Right atrium auricular region (tissue), 2 donors: Measurements from ENCODE around the gene UXS1. TPM values are rescaled to one million over a fixed set of nuclear protein-coding genes. Genes with fewer than 3 reads are reported as not detected.

ENCODE experiments used
- DNase-seq: peaks from one replicate; pipeline ENCODE4 v3.0.0-alpha.2; 2019; ENCODE audit warnings: low spot score
- H3K27ac ChIP-seq, 2 donors: fragments of 200-600 bp; sonication (generic); 1 replicate in 1 of 2; 2 replicates in 1 of 2; pipeline ENCODE4 v1.5.1; 2016 to 2019
- H3K27me3 ChIP-seq, 2 donors: fragments of 200-600 bp; sonication (generic); one replicate each; pipeline versions ENCODE4 v1.5.1 to v1.6.0; 2017 to 2019
- H3K36me3 ChIP-seq: fragments of 200-600 bp; sonication (generic); one replicate; pipeline ENCODE4 v1.5.1; 2016
- H3K4me1 ChIP-seq, 2 donors: fragments of 200-600 bp; sonication (generic); one replicate each; pipeline versions ENCODE4 v1.5.1 to v1.6.0; 2017 to 2019
- H3K4me3 ChIP-seq, 2 donors: fragments of 200-600 bp; sonication (generic); 1 replicate in 1 of 2; 2 replicates in 1 of 2; pipeline ENCODE4 v1.5.1; 2017 to 2019; ENCODE audit warnings: mild to moderate bottlenecking in 1 of 2, moderate library complexity in 1 of 2
- H3K9me3 ChIP-seq, 2 donors: fragments of 200-600 bp; sonication (generic); one replicate each; pipeline ENCODE4 v1.5.1; 2019
- total RNA-seq, 2 donors: library from RNA; depleted of rRNA; stranded (reverse); fragments of >200 nt; gene quantifications; one replicate each; pipeline ENCODE4 v1.1.0, GENCODE V29; 2016
- TF ChIP-seq, protein P1 (sequence below), 2 donors: fragments of 200-600 bp; sonication (generic); IDR thresholded peaks; one replicate each; pipeline ENCODE4 v1.5.1; 2019; ENCODE audit warnings: antibody characterized with exemption in 2 of 2

UXS1 gene
- total RNA-seq, 2 donors from 2014 or later, result 25.0 to 33.5 TPM

DNA sequence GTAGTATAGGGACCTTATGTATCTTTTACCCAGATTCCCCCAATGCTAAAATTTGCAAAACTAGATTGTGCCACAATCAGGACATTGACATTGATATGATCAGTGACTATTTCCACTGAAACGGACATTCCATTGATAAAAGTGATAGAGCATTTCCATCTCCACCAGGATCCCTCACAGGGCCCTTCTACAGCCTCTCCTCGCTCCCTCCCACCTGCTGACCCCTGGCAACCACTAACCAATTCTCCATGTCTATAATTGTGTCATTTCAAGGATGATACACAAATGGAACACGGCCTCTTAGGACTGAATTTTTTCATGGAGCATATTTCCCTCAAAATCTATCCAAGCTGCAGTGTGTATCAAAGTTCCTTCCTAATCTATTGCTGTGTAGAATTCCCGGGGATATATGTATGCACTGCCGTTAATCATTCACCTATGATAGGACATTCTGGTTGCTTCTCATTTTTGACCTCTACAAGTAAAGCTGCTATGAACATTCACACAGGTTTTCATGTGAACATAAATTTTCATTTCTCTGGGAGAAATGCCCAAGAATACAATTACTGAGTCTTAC lies 67.3 kb downstream of the UXS1 start:
- DNase-seq, result no peak

DNA sequence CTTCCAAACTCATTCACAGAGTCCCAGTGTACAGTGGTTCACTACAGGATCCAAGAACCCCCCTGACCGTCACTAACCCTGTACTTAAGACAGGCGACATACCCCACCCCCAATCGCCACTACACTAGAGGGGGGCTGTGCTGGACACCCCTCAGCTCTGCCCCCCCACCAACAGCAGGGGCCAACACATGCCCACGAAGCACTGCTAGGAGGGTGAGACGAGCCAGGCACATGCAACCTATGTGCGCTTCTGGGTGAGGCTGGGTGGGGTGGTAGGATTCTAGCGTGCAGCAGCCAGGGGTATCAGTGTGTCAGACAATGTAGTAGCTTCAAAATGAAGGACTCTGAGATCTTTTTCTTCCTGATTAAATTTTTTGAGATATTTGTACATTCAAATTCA lies 67.8 kb downstream of the UXS1 start:
- Histone ChIP-seq H3K27me3 (no peaks in the 10 kb centered on the region), H3K27ac (no peak overlapping the region), H3K4me3 (no peak overlapping the region), H3K36me3 (no peaks in the 10 kb centered on the region), H3K4me1 (no peaks in the 10 kb centered on the region), H3K9me3 (no peaks in the 10 kb centered on the region)
- DNase-seq, result no peak
- TF ChIP-seq, protein P1, sequence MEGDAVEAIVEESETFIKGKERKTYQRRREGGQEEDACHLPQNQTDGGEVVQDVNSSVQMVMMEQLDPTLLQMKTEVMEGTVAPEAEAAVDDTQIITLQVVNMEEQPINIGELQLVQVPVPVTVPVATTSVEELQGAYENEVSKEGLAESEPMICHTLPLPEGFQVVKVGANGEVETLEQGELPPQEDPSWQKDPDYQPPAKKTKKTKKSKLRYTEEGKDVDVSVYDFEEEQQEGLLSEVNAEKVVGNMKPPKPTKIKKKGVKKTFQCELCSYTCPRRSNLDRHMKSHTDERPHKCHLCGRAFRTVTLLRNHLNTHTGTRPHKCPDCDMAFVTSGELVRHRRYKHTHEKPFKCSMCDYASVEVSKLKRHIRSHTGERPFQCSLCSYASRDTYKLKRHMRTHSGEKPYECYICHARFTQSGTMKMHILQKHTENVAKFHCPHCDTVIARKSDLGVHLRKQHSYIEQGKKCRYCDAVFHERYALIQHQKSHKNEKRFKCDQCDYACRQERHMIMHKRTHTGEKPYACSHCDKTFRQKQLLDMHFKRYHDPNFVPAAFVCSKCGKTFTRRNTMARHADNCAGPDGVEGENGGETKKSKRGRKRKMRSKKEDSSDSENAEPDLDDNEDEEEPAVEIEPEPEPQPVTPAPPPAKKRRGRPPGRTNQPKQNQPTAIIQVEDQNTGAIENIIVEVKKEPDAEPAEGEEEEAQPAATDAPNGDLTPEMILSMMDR (IDR thresholded peaks at IDR 0.05), result no peak

More for the DNA sequence above, 67.3 kb downstream of the UXS1 start:
- Histone ChIP-seq H3K27me3 (no peaks in the 10 kb centered on the region), H3K27ac (no peak overlapping the region), H3K4me1 (no peaks in the 10 kb centered on the region), H3K36me3 (no peaks in the 10 kb centered on the region), H3K4me3 (no peak overlapping the region), H3K9me3 (no peaks in the 10 kb centered on the region)
- TF ChIP-seq, protein P1 (IDR thresholded peaks at IDR 0.05), result no peak

DNA sequence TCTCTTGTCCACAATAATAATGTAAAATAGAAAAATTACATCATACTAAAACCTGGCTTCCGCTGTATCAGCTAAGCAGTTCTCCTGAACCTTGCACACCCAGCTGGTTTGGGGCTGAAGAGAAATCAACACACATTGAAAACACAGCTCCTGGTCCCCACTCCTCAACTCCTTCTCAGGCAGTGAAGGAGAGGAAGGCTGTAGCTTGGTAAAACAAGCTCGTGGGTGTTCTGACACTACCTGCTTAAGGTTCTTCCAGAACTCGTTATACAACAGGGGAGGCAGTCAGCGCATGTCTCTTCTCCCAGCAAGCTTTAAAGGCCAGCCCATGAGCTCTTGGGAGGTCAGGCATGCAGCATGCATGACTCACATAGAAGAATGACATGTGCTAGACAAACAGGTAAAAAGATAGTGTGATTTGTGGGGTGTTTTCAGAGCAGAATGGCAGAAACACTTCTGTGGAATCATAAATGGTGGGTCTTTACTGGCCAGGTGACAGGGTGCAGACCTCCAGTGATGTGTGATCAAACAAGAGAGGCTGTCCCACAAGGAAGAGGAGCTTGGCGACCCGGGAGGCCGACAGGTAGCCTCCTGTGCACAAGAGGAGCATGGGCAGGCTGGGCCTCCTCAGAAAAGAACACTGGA lies 69.1 kb downstream of the UXS1 start:
- TF ChIP-seq, protein P1 (IDR thresholded peaks at IDR 0.05), result no peak
- Histone ChIP-seq H3K27me3 (no peaks in the 10 kb centered on the region), H3K4me1 (no peaks in the 10 kb centered on the region), H3K4me3 (no peak overlapping the region), H3K9me3 (no peaks in the 10 kb centered on the region), H3K36me3 (no peaks in the 10 kb centered on the region), H3K27ac (no peak overlapping the region)
- no peak for DNase-seq

DNA sequence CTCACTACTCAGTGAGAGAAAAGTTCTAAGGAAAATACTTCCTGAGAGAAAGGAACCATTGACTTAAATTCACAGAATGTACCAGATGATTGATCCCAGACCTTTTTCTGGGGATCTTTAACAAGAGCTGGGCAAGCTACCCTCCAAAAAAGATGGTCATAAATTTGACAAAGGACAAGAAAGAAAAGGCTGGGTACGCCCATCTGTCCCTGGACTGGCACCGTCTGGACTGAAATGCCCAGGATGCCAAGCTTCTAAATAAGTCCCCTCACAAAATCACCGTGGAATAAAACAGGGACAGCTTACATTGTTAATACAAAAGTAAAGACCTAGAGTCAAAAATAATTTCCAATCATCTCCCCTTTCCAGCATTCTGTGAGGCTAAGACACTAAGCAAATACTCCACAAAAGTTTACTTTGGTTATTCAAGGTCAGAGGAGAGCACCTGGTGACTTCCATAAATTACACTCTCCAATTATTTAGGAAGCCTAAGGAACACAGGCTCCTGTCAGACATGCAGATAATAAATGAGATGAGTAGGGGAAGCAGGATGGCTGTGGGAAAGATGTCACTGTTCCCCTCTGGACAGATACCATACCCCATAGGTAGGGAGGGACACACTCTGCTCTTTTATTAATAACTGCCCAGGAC lies 69.9 kb downstream of the UXS1 start:
- no peaks in the 10 kb centered on the region for H3K4me1 ChIP-seq
- H3K27ac ChIP-seq, result no peak overlapping the region
- DNase-seq, result no peak
- no peaks in the 10 kb centered on the region for H3K27me3 ChIP-seq
- H3K4me3 ChIP-seq, result no peak overlapping the region
- TF ChIP-seq, protein P1 (IDR thresholded peaks at IDR 0.05), result no peak
- no peaks in the 10 kb centered on the region for H3K36me3 ChIP-seq
- H3K9me3 ChIP-seq, result no peaks in the 10 kb centered on the region

DNA sequence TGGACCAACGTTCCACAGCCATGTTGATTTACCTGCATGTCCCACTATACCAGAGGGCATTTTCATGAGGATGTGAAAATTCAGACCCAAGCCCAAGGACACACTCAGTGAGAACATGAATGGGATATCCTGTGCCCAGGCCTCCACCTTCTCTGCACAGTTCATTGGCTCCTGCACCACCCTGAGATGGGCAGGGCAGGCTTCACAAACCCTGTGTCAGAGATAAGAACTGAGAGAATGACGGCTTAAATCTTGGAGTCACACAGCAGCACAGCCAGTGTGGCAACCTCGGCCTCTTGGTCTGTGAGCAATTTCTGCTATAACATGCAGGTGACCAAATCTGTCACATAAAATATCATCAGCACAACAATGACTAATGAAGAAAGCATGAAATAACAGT lies 71.9 kb downstream of the UXS1 start:
- TF ChIP-seq, protein P1 (IDR thresholded peaks at IDR 0.05), result no peak
- Histone ChIP-seq H3K36me3 (no peaks in the 10 kb centered on the region), H3K27me3 (no peaks in the 10 kb centered on the region), H3K4me1 (peaks cover 0 to 5% of the 10 kb centered on the region in 2 donors), H3K9me3 (no peaks in the 10 kb centered on the region), H3K4me3 (no peak overlapping the region), H3K27ac (no peak overlapping the region)
- no peak for DNase-seq
